DMS 273 (cell line): ENCODE data around the gene CD200.

Experiments
- DNase-seq: peaks from one replicate; lab custom pipeline; 2025; ENCODE audit not compliant: unreplicated experiment; lab: John Stamatoyannopoulos, UW

The CD200 gene

DNA sequence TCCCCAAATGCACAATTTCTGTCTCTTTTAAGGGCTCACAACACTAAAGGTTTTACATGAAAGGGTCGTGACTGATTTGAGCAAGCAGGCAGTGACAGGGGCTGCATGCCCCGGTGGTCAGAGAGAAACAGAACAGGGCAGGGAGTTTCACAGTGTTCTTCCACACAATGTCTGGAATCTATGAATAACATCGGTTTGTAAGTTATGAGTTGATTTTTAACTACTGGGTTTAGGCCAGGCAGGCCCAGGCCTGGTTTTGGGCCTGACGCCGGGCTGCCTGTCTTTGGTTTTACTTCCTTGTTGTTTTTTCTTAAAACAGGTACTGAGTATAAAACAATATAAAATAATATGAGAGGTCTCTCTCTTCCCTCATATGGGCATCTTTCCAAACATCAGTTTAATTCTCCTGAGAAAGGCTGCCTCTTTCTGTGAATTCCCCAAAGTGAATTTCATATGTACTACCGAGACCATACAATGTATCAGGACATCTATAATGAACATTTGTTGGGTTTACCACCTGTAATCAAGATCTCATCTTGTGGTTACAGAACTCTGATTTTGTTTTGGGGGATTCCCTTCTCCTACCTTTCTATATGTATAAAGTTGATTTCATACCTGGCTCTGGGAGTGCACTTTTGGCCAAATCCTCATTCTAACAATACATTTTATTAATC is 74.4 kb downstream of the CD200 start:
- no peak for DNase-seq

DNA sequence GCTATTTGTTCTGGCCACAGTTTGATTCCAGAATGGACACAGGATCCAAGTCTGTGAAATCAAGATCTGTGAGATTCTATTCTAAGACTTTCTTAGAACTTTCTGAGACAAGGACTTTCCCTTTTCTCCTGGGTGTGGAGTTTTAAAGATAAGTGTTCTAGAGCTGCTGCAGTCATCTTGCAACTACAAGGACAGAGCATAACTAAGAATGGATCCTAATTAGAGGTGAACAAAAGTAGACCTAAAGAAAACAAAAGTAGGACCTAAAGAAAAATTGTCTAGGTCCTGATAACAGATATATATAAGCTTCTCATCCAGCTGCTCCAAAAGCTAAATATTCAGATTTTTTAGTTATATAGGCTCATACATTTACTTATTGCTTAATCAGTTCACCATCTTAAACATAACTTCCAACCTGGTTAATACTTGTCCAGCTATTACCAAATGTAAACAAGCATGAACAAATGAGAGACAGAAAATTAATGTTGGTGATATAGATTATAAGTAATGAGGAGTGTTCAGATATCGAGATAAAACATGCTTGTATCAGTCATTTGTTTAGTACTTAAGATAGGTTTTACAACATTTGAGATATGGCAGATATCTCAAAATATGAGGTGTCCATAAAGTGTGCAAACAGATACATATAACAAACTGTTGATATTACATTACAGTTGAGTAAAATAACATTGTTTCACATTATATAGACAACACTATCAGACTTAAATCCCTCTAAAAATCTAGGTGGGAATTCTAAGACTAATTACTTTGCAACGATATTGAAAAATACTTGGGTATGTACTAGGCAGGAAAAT is 75.1 kb downstream of the CD200 start:
- no peak for DNase-seq

GRCh38 chr3:112409041-112409440 is 76.1 kb downstream of the CD200 start:
- DNase-seq, result no peak

DNA sequence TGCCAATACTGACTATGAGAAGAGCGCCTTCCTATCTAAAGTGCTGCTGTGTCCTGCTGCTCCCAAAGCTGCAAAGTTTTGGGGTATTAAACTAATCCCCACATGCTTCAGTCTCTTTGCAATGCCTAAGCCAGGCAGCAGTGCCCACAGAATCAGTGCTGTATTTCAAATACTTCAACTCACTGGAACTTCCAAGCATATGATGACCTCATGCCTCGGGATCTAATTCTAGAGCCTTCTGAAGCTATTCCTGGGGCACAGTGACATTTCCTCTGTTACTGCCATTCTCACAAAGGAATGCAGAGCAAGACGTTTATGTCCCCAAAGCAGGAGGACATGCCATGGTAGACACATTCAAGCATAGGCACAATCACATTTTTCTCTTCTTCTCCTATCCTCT is 78.5 kb downstream of the CD200 start:
- no peak for DNase-seq
